ENCODE data around the gene B4GALT6. TPM values are rescaled to one million over a fixed set of nuclear protein-coding genes. Genes with fewer than 3 reads are reported as not detected.

B4GALT6 gene
- total RNA-seq, 4 donors from 2014 or later, result 2.5 to 3.6 (median 3.0) TPM

GRCh38 chr18:31576670-31577069, 107.7 kb downstream of the B4GALT6 start:
- H3K4me3 ChIP-seq, result no peak overlapping the region
- H3K4me1 ChIP-seq, result peaks cover 0 to 4% (median 0%) of the 10 kb centered on the region in 3 donors
- H3K9me3 ChIP-seq, result no peaks in the 10 kb centered on the region
- no peak overlapping the region for H3K27ac ChIP-seq
- WGBS, 2 donors, result 62 to 76% methylated on average over 4 of the region's 4 CpGs
- DNase-seq, result no peak
- TF ChIP-seq, protein P1, sequence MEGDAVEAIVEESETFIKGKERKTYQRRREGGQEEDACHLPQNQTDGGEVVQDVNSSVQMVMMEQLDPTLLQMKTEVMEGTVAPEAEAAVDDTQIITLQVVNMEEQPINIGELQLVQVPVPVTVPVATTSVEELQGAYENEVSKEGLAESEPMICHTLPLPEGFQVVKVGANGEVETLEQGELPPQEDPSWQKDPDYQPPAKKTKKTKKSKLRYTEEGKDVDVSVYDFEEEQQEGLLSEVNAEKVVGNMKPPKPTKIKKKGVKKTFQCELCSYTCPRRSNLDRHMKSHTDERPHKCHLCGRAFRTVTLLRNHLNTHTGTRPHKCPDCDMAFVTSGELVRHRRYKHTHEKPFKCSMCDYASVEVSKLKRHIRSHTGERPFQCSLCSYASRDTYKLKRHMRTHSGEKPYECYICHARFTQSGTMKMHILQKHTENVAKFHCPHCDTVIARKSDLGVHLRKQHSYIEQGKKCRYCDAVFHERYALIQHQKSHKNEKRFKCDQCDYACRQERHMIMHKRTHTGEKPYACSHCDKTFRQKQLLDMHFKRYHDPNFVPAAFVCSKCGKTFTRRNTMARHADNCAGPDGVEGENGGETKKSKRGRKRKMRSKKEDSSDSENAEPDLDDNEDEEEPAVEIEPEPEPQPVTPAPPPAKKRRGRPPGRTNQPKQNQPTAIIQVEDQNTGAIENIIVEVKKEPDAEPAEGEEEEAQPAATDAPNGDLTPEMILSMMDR (IDR thresholded peaks at IDR 0.05), result no peak
- TF ChIP-seq POLR2A (IDR thresholded peaks at IDR 0.05), result no peak
- H3K36me3 ChIP-seq, result no peaks in the 10 kb centered on the region
- intact Hi-C loops (cut with DNase I), result loop anchor here (10.0 kb wide), 1 partner anchor 248 kb away; no protein-coding TSS in a partner anchor
- no peaks in the 10 kb centered on the region for H3K27me3 ChIP-seq

DNA sequence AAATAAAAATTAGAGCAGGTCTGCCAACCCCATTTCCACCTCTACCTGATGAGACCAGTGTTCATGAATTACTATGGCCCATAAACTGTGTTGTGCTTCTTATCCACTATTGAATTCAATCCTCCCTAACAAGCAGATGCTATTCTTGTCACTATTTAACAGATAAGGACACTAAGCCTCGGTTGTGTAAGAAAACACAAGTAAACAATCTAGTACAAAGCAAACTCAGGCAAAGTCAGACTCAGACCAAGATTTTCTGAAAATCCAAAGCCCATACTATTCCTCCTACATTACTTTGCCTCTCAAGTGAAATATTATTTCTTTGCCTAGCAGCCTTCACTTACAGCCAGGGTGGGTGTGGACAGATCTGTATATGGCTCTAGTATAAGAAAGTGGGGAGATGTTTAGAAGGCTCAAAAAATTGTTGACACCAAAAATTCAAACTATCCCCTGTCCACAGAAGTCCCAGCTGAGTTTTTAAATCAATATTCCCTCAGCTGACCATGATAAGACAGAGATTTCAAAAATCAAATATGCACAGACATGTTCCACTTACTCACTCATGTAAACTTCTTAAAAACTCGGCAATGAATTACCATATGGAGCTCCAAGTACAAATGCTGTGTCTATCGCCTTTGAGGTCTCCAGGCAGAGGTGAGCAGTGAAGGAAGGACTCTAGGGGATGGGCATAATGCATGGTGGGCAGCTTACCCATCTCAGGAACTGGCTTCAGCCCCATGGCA, 108.7 kb downstream of the B4GALT6 start:
- Histone ChIP-seq H3K4me3 (no peak overlapping the region), H3K27ac (no peak overlapping the region), H3K9me3 (no peaks in the 10 kb centered on the region), H3K4me1 (no peaks in the 10 kb centered on the region), H3K27me3 (no peaks in the 10 kb centered on the region), H3K36me3 (no peaks in the 10 kb centered on the region)
- TF ChIP-seq POLR2A (IDR thresholded peaks at IDR 0.05), result no peak
- TF ChIP-seq, protein P1 (IDR thresholded peaks at IDR 0.05), result no peak
- 35 to 53% methylated on average over 2 to 3 of the region's 3 CpGs for WGBS, 2 donors
- no peak for DNase-seq
- intact Hi-C loops (cut with DNase I), result loop anchor here (10.0 kb wide), 1 partner anchor 249 kb away; no protein-coding TSS in a partner anchor

DNA sequence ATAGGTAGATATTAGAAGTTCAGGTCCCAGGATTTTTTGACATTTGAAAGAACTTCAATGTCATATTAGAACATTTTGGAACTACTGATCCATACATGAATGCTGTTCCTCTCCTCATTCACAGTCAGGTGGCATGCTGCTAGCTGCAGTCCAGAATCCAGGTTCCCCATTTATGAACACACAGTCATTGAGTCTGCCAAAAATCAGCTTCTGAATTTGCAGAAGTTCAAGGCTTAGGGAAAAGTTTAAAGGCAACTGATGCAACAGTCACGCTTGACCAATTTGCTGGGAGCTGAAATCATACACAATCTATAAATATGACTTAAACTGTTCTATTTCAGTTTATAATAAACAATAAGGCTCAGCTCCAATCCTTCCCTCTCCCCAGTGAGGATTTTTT, 110.0 kb downstream of the B4GALT6 start:
- WGBS, 2 donors, result 71 to 82% methylated on average over 1 of the region's 1 CpG
- intact Hi-C loops (cut with DNase I), result loop anchor here (10.0 kb wide), 1 partner anchor 250 kb away; no protein-coding TSS in a partner anchor
- Histone ChIP-seq H3K9me3 (no peaks in the 10 kb centered on the region), H3K27me3 (no peaks in the 10 kb centered on the region), H3K36me3 (no peaks in the 10 kb centered on the region), H3K4me1 (no peaks in the 10 kb centered on the region), H3K27ac (no peak overlapping the region), H3K4me3 (no peak overlapping the region)
- DNase-seq, result no peak
- TF ChIP-seq, protein P1 (IDR thresholded peaks at IDR 0.05), result no peak
- no peak for TF ChIP-seq POLR2A (IDR thresholded peaks at IDR 0.05)

Other genes with a start within 250 kb of the B4GALT6 start
- 100 to 1,000 TPM; 513 to 856 (median 737) TPM for gene DSG3, start 236.8 kb downstream of the B4GALT6 start, total RNA-seq
- 10 to 100 TPM in 1 of 4 donors, 1 to 10 TPM in 3; 7.3 to 18.8 (median 9.7) TPM for gene DSG2, start 186.4 kb downstream of the B4GALT6 start, total RNA-seq
- gene TTR, start 92.7 kb downstream of the B4GALT6 start, total RNA-seq, result not detected
- not detected for gene SLC25A52, start 76.3 kb upstream of the B4GALT6 start, total RNA-seq

Measured in esophagus squamous epithelium (tissue), 5 donors.